SK-N-SH treated with all-trans-retinoic acid at 6 μM for 48 hours (cell line): ENCODE data around the gene PLEKHA4.

ENCODE experiments used
- CSDC2 ChIP-seq: fragments of 250-450 bp; sonication (Bioruptor Pico); IDR thresholded peaks from 2 replicates; pipeline ENCODE4 v1.5.0; 2020; ENCODE audit warnings: mild to moderate bottlenecking, moderate library complexity
- RARB ChIP-seq: fragments of 250-450 bp; sonication (Bioruptor Pico); IDR thresholded peaks from 2 replicates; pipeline ENCODE4 v1.8.0; 2021; ENCODE audit warnings: mild to moderate bottlenecking, moderate library complexity
- TF ChIP-seq, protein P1 (sequence below): fragments of 250-450 bp; sonication (Bioruptor Pico); IDR thresholded peaks from 2 replicates; pipeline ENCODE4 v1.5.0; 2020; ENCODE audit warnings: mild to moderate bottlenecking, moderate library complexity

DNA sequence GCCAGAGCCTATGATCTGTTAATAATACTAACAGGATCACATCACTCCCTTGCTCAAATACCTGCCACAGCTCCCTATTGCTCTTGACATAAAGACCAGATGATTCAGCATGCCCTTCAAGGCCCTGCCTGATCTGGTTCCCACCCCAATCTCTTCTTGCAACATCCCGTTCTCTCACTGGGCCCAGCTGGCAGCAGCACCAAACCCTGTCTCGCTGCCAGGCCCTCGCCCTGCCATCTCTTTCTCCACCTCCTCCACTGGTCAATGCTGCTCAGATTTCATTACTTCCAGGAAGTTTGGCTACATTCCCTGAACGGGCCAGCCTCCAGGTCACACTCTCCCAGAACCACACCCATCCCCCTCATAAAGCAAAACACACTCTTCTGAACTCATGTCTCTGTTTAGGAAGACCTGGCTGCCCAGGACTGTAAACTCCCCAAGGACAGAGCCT lies 49.0 kb downstream of the PLEKHA4 start:
- TF ChIP-seq, protein P1, sequence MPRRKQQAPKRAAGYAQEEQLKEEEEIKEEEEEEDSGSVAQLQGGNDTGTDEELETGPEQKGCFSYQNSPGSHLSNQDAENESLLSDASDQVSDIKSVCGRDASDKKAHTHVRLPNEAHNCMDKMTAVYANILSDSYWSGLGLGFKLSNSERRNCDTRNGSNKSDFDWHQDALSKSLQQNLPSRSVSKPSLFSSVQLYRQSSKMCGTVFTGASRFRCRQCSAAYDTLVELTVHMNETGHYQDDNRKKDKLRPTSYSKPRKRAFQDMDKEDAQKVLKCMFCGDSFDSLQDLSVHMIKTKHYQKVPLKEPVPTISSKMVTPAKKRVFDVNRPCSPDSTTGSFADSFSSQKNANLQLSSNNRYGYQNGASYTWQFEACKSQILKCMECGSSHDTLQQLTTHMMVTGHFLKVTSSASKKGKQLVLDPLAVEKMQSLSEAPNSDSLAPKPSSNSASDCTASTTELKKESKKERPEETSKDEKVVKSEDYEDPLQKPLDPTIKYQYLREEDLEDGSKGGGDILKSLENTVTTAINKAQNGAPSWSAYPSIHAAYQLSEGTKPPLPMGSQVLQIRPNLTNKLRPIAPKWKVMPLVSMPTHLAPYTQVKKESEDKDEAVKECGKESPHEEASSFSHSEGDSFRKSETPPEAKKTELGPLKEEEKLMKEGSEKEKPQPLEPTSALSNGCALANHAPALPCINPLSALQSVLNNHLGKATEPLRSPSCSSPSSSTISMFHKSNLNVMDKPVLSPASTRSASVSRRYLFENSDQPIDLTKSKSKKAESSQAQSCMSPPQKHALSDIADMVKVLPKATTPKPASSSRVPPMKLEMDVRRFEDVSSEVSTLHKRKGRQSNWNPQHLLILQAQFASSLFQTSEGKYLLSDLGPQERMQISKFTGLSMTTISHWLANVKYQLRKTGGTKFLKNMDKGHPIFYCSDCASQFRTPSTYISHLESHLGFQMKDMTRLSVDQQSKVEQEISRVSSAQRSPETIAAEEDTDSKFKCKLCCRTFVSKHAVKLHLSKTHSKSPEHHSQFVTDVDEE (CRISPR knock-in tag): no peak
- TF ChIP-seq CSDC2 (no peak), RARB (CRISPR knock-in tag) (no peak)
